Thoracic aorta (tissue), 2 donors: ENCODE data around the gene TLCD3B. TPM values are rescaled to one million over a fixed set of nuclear protein-coding genes. Genes with fewer than 3 reads are reported as not detected.

Source experiments
- ATAC-seq: fragments of 150-250 bp; one replicate; pipeline ENCODE4 v1.8.0; 2017; ENCODE audit warnings: low read depth; ENCODE audit not compliant: insufficient number of reproducible peaks, low FRiP score
- DNase-seq: peaks from one replicate; pipeline ENCODE4 v3.0.0-alpha.2; 2020; ENCODE audit warnings: low spot score
- H3K27ac ChIP-seq, 2 donors: fragments of 200-600 bp; sonication (generic); 1 replicate in 1 of 2; 2 replicates in 1 of 2; pipeline ENCODE4 v1.5.1; 2016; ENCODE audit warnings: mild to moderate bottlenecking in 2 of 2, moderate library complexity in 2 of 2
- H3K27me3 ChIP-seq: fragments of 200-600 bp; sonication (generic); replicated peaks from 2 replicates; pipeline ENCODE4 v1.6.0; 2016; ENCODE audit warnings: mild to moderate bottlenecking; ENCODE audit not compliant: insufficient read depth
- H3K36me3 ChIP-seq: fragments of 200-600 bp; sonication (generic); one replicate; pipeline ENCODE4 v1.5.1; 2016
- H3K4me1 ChIP-seq, 2 donors: fragments of 200-600 bp; sonication (generic); 1 replicate in 1 of 2; 2 replicates in 1 of 2; pipeline versions ENCODE4 v1.5.1 to v1.6.0; 2016; ENCODE audit warnings: low read depth in 2 of 2, mild to moderate bottlenecking in 1 of 2; ENCODE audit not compliant: control insufficient read depth in 1 of 2
- H3K4me3 ChIP-seq: fragments of 200-600 bp; sonication (generic); 2 replicates; pipeline ENCODE4 v1.5.1; 2016; ENCODE audit warnings: mild to moderate bottlenecking
- H3K9me3 ChIP-seq: fragments of 200-600 bp; sonication (generic); 2 replicates; pipeline ENCODE4 v1.5.1; 2016
- CTCF ChIP-seq: fragments of 200-600 bp; sonication (generic); IDR thresholded peaks from one replicate; pipeline ENCODE4 v1.5.1; 2019; ENCODE audit warnings: antibody characterized with exemption
- total RNA-seq, 2 donors: library from RNA; depleted of rRNA; stranded (reverse); fragments of >200 nt; gene quantifications; one replicate each; pipeline versions ENCODE4 v1.1.0 to v1.2.3, GENCODE V29; 2016

The TLCD3B gene
- total RNA-seq, 2 donors from 2014 or later, result not detected

- TF ChIP-seq CTCF, result no peak
- Histone ChIP-seq H3K9me3 (no peaks in the 10 kb centered on the region), H3K27me3 (no peaks in the 10 kb centered on the region), H3K36me3 (peaks cover 34% of the 10 kb centered on the region), H3K4me3 (peak within 1 kb of the TSS; percentile 81), H3K4me1 (peaks cover 31 to 56% of the 10 kb centered on the region in 2 donors), H3K27ac (peak within 1 kb of the TSS; percentile 98 to 100)
- ATAC-seq (peak; percentile 78), DNase-seq (peak; percentile 94)
Observed at GRCh38 chr16:30065102-30065942, 34.3 kb upstream of the TLCD3B start, which contains the start of gene ALDOA. ALDOA (plus strand) TSS chr16:30065760; CDS start chr16:30066898, 1,138 bp downstream.

GRCh38 chr16:30064729-30065101 is 33.6 kb upstream of the TLCD3B start:
- H3K9me3 ChIP-seq, result no peaks in the 10 kb centered on the region
- ATAC-seq, result peak; percentile 0
- peaks cover 28 to 50% of the 10 kb centered on the region in 2 donors for H3K4me1 ChIP-seq

DNA sequence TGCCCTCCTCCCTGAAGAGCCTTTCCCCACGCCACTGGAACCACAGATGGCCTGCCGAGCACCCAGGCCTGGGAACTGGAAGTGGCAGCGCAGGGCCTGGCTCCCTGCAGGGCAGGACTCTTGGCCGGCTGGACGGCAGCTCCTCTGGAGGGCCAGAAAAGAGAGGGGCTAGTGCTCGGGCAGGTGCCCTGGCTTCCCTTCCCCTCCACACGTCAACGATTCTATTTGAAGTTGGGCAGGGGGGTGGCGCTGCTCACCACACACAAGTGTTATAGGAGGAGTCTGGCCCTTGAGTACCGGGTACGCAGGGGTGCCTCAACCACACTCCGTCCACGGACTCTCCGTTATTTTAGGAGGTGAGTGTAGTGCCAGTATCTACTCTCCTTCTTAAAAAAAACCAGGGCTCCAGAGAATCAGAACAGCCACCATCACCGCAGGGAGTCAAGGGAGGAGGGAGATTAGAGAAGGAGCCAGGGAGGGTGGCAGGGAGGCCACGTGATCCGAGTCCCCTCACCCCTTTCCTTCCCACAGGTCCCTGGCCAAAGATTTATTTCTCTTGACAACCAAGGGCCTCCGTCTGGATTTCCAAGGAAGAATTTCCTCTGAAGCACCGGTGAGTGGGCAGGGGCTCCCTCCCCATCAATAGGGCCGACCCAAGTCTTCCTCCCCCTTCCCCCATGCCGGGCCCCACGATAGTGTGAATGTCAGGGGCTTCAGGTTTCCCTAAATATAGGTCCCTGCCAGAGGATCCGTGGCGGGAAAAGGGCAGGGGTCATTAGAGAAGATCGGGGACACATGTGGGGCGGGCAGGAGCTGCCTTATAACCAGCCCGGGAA is 33.0 kb upstream of the TLCD3B start:
- peaks cover 24 to 44% of the 10 kb centered on the region in 2 donors for H3K4me1 ChIP-seq
- no peaks in the 10 kb centered on the region for H3K27me3 ChIP-seq
- no peaks in the 10 kb centered on the region for H3K9me3 ChIP-seq
- H3K27ac ChIP-seq, result peak overlapping the region; percentile 98 to 100
- no peak for TF ChIP-seq CTCF
- peak; percentile 12 for ATAC-seq
- peaks cover 22% of the 10 kb centered on the region for H3K36me3 ChIP-seq
- no peak for DNase-seq
- peak overlapping the region; percentile 81 for H3K4me3 ChIP-seq

More at GRCh38 chr16:30064729-30065101, 33.6 kb upstream of the TLCD3B start:
- no peak for TF ChIP-seq CTCF
- DNase-seq, result no peak
- H3K4me3 ChIP-seq, result peak overlapping the region; percentile 81
- peak overlapping the region; percentile 98 to 100 for H3K27ac ChIP-seq
- H3K36me3 ChIP-seq, result peaks cover 28% of the 10 kb centered on the region
- no peaks in the 10 kb centered on the region for H3K27me3 ChIP-seq

DNA sequence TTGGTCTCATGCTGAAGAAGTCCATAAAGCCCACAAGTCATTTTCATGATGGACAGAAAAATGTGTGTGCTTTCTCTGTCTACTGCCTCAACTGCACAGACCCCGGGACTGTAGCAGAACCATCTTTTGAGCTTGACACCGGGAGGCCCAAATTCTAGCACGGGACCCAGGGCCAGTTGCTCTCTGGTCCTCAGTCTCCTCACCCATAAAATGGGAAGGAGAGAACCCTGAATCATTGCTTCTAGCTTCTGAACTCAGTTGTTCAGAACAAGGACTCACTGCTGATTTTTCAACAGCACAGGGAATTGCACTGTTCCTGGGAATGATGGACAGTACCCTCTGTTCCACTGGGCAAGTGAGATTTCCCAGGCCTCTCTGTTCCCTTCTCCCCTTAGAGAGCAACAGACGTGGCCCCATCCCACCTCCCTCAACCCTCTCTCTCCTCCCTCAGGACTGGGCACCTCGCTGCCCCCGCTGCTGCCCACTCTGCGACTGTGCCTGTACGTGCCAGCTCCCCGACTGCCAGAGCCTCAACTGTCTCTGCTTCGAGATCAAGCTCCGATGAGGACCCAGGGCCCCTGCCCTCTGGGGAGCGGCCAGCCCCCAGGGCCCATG is 32.3 kb upstream of the TLCD3B start:
- peaks cover 19 to 36% of the 10 kb centered on the region in 2 donors for H3K4me1 ChIP-seq
- TF ChIP-seq CTCF, result no peak
- DNase-seq (no peak), ATAC-seq (no peak)
- H3K36me3 ChIP-seq, result peaks cover 14% of the 10 kb centered on the region
- no peaks in the 10 kb centered on the region for H3K9me3 ChIP-seq
- H3K27me3 ChIP-seq, result no peaks in the 10 kb centered on the region
- peak overlapping the region; percentile 98 to 100 for H3K27ac ChIP-seq
- peak overlapping the region; percentile 81 for H3K4me3 ChIP-seq
